Measurements from ENCODE around the gene C10orf95. TPM values are rescaled to one million over a fixed set of nuclear protein-coding genes. Genes with fewer than 3 reads are reported as not detected.

Gene C10orf95
- polyA plus RNA-seq, 2 of the 4 experiments (the other 2 are of a cell fraction), result 0.12 to 0.13 TPM

DNA sequence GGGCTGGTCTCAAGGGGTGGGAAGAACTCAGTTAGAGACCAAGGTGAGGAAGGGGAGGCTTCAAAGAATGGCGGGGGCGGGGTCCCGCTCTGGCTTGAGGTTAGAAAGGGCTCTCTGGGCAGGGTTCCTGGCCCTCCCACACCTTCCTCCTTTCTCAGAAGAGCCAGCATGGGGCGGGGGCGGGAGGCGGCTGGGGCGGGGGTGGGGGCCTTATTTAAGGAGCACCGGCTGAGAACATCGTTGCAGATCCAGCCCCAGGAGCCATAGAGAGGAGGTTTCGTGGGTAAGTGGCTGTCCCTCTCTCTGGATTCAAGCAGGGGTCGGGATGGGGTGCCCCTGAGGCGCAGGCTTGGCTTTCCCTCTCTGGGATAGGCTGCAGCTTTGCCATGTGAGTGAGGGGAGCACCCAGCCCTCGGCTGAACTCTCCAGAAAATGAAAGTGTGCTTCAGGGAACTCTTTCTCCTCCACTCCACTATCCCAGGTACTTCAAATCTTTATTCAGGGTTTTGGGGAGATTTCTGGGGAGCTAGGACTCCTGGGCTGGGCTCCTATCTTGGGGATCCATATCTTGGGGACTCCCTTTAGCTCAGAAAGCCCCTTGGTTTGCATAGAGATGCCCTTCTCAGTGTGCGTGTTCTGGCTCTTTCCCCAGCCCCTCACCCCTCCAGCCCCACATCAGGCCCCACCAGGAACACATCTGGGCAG, 15.7 kb downstream of the C10orf95 start (continued):
- TF ChIP-seq CHD4 (IDR thresholded peaks at IDR 0.05; ENCODE audit: borderline replicate concordance) (no peak), HDAC2 (IDR thresholded peaks at IDR 0.05) (no peak)
- TF ChIP-seq, protein P1, sequence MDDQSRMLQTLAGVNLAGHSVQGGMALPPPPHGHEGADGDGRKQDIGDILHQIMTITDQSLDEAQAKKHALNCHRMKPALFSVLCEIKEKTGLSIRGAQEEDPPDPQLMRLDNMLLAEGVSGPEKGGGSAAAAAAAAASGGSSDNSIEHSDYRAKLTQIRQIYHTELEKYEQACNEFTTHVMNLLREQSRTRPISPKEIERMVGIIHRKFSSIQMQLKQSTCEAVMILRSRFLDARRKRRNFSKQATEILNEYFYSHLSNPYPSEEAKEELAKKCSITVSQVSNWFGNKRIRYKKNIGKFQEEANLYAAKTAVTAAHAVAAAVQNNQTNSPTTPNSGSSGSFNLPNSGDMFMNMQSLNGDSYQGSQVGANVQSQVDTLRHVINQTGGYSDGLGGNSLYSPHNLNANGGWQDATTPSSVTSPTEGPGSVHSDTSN (IDR thresholded peaks at IDR 0.05), result no peak

DNA sequence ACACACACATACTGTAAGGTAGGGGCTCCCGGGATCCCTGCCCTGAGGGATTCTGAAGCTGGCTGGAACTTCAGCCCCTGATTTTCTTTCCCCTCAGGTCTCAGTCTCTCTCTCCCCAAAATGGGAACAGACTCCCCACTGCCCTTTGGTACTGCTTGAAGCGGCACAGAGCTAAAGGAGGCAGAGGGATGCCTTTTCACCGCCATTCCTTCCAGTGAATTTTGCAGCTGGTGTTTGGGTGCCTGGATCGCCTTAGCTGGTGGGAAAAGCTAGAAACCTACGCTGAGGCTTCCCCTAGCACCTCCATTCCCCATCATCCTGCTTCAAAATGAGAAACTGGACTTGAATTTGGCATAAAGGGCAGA, 16.2 kb downstream of the C10orf95 start:
- H3K27ac ChIP-seq, result peak overlapping the region in 1 of 2 experiments; percentile 55; a peak in 3 of 6 replicates
- no peak overlapping the region for H3K4me2 ChIP-seq
- ChIA-PET CTCF (interaction anchor here (1.7 to 17.4 kb wide), 4 partner anchors 12 to 161 kb away, joined by 4 to 337 read pairs (median 48); partner anchors contain the start of gene NFKB2), POLR2A (interaction anchor here (2.0 kb wide), 1 partner anchor 15 kb away, joined by 5 read pairs; no protein-coding TSS in a partner anchor)
- FAIRE-seq, result no peak
- 84% methylated on average over 5 of the region's 5 CpGs for WGBS (ENCODE audit: missing lambda C conversion rate)
- H3K4me1 ChIP-seq, result peaks cover 14% of the 10 kb centered on the region
- TF ChIP-seq, protein P2, sequence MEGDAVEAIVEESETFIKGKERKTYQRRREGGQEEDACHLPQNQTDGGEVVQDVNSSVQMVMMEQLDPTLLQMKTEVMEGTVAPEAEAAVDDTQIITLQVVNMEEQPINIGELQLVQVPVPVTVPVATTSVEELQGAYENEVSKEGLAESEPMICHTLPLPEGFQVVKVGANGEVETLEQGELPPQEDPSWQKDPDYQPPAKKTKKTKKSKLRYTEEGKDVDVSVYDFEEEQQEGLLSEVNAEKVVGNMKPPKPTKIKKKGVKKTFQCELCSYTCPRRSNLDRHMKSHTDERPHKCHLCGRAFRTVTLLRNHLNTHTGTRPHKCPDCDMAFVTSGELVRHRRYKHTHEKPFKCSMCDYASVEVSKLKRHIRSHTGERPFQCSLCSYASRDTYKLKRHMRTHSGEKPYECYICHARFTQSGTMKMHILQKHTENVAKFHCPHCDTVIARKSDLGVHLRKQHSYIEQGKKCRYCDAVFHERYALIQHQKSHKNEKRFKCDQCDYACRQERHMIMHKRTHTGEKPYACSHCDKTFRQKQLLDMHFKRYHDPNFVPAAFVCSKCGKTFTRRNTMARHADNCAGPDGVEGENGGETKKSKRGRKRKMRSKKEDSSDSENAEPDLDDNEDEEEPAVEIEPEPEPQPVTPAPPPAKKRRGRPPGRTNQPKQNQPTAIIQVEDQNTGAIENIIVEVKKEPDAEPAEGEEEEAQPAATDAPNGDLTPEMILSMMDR (IDR thresholded peaks at IDR 0.05), result no peak
- no peak for DNase-seq (ENCODE audit: low read depth in 1 of 2, low spot score in 1 of 2)
- no peaks in the 10 kb centered on the region for H3K9me3 ChIP-seq
- H3K4me3 ChIP-seq, result no peak overlapping the region
- no peak for ATAC-seq

DNA sequence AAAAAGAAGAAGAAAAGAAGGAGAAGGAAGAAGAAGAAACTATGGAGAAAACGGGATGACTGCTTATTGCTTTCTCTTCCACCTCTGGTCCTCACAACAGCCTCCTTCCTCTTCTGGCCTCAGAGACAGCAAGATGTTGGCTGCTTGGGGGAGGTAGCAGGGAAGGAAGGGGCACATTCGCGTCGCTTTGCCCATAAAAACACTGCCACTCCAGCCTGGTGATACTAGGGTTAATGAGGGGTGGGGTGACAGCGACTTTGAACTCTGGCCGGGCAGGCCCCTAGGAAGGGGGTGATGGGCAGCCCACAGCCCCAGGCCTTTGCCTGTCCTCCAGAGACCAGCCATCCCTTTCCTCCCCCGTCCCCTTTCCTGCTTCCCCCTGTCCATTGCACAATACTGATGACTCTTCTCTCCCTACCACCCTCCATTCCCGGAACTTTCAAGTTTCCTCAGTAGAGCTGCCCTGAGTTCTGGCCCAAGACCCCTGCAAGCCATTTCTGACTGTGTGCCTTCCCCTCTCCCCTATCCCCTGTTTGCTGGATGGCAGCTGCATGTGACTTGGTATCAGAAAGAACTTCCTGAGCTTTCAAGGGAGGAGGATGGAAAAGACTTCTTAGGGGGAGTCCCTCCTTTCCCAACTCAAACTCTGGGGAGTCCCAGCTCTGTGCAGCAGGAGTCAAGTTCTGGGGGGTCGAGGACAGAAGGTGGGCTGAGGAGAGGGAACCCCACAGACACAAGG, 16.8 kb downstream of the C10orf95 start:
- ChIA-PET POLR2A (interaction anchor here (2.0 kb wide), 1 partner anchor 16 kb away, joined by 5 read pairs; no protein-coding TSS in a partner anchor), CTCF (interaction anchor here (0.8 to 17.4 kb wide), 6 partner anchors 11 to 203 kb away, joined by 4 to 337 read pairs (median 10); partner anchors contain the start of gene NFKB2)
- Histone ChIP-seq H3K4me3 (no peak overlapping the region), H3K4me1 (peaks cover 14% of the 10 kb centered on the region), H3K9me3 (no peaks in the 10 kb centered on the region), H3K27ac (peak overlapping the region in 1 of 2 experiments; percentile 55; a peak in 3 of 6 replicates), H3K4me2 (peak overlapping the region; percentile 27; the same call in 1 of the 3 replicates)
- no peak for DNase-seq (ENCODE audit: low read depth in 1 of 2, low spot score in 1 of 2)
- no peak for TF ChIP-seq KDM5A (IDR thresholded peaks at IDR 0.05)
- TF ChIP-seq ZSCAN20 (CRISPR knock-in tag; IDR thresholded peaks at IDR 0.05), result no peak
- TF ChIP-seq CEBPB (IDR thresholded peaks at IDR 0.05), result peak; percentile 37 to 80; a peak in 3 of 4 replicates
- TF ChIP-seq JUNB (IDR thresholded peaks at IDR 0.05), result no peak
- TF ChIP-seq, protein P3, sequence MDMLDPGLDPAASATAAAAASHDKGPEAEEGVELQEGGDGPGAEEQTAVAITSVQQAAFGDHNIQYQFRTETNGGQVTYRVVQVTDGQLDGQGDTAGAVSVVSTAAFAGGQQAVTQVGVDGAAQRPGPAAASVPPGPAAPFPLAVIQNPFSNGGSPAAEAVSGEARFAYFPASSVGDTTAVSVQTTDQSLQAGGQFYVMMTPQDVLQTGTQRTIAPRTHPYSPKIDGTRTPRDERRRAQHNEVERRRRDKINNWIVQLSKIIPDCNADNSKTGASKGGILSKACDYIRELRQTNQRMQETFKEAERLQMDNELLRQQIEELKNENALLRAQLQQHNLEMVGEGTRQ (IDR thresholded peaks at IDR 0.05), result no peak
- no peak for TF ChIP-seq RNF2 (IDR thresholded peaks at IDR 0.05; ENCODE audit: borderline replicate concordance, low read depth)
- no peak for FAIRE-seq
- ATAC-seq, result no peak
- WGBS (ENCODE audit: missing lambda C conversion rate), result 41% methylated on average over 9 of the region's 9 CpGs

DNA sequence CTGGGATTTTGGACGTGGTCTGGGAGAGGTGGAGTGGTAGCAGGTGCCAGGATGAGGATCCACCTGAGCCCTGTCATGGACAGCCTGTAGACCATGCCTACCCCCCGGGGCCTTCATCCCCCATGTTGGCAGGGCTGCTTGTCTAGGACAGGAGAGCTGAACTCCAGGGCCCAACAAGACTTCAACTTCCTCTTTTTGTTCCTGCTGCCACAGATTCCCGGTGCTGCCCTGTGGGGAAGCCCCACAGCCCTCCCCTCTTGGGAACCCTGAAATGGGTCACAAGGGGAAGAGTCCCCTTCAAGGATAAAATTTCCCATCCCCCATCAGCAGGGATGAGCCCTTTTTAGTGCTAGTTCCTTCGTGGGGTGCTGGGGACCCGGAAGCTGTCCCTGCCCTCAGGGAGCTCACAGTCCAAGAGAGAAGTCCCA, 17.7 kb downstream of the C10orf95 start:
- ChIA-PET POLR2A (interaction anchor here (2.0 kb wide), 1 partner anchor 17 kb away, joined by 5 read pairs; no protein-coding TSS in a partner anchor), CTCF (interaction anchor here (0.8 to 17.4 kb wide), 4 partner anchors 10 to 202 kb away, joined by 4 to 337 read pairs (median 44); partner anchors contain the start of gene NFKB2)
- H3K9me3 ChIP-seq, result no peaks in the 10 kb centered on the region
- no peak for FAIRE-seq
- DNase-seq (ENCODE audit: low read depth in 1 of 2, low spot score in 1 of 2), result no peak
- no peak overlapping the region for H3K4me3 ChIP-seq
- TF ChIP-seq JUNB (IDR thresholded peaks at IDR 0.05), result no peak
- TF ChIP-seq FOSB (CRISPR knock-in tag; IDR thresholded peaks at IDR 0.05), result no peak
- TF ChIP-seq GATA3 (IDR thresholded peaks at IDR 0.05; ENCODE audit: borderline replicate concordance), result no peak
- TF ChIP-seq NR3C1 (IDR thresholded peaks at IDR 0.05), result no peak
- TF ChIP-seq ZSCAN20 (CRISPR knock-in tag; IDR thresholded peaks at IDR 0.05), result no peak
- no peak for ATAC-seq
- no peak overlapping the region for H3K4me2 ChIP-seq
- H3K4me1 ChIP-seq, result peaks cover 14% of the 10 kb centered on the region
- WGBS (ENCODE audit: missing lambda C conversion rate), result 71% methylated on average over 5 of the region's 5 CpGs
- no peak overlapping the region for H3K27ac ChIP-seq

All from A549 (cell line).